HL-60 (cell line): ENCODE data around the gene C1orf167.

Source experiments
- DNase-seq, 2 experiments: peaks; one replicate each; pipeline ENCODE4 v3.0.0-alpha.2; 2010 to 2020; ENCODE audit warnings: low read depth in 1 of 2, low spot score in 1 of 2
- H3K27ac ChIP-seq: fragments of 250-450 bp; sonication (Bioruptor Pico); replicated peaks from 2 replicates; pipeline ENCODE4 v1.5.1; 2020; ENCODE audit warnings: mild to moderate bottlenecking, moderate library complexity
- H3K27me3 ChIP-seq: fragments of 250-450 bp; sonication (Bioruptor Pico); 2 replicates; pipeline ENCODE4 v1.5.1; 2021; ENCODE audit warnings: mild to moderate bottlenecking, moderate library complexity; ENCODE audit not compliant: insufficient read depth, poor library complexity, severe bottlenecking
- H3K4me3 ChIP-seq: replicated peaks from 2 replicates; pipeline ENCODE4 v1.5.1; 2011; ENCODE audit warnings: mild to moderate bottlenecking, control low read depth, low read length; ENCODE audit not compliant: insufficient read depth
- GABPA ChIP-seq: IDR thresholded peaks from 2 replicates; pipeline ENCODE4 v1.6.1; 2012; ENCODE audit warnings: low read depth
- POLR2AphosphoS5 ChIP-seq: IDR thresholded peaks from 2 replicates; pipeline ENCODE4 v1.6.1; 2012; ENCODE audit warnings: low read depth
- SPI1 ChIP-seq: IDR thresholded peaks from 2 replicates; pipeline ENCODE4 v1.6.1; 2012; ENCODE audit warnings: low read depth, mild to moderate bottlenecking, borderline replicate concordance
- TF ChIP-seq, protein P1 (sequence below): IDR thresholded peaks from one replicate; pipeline ENCODE4 v1.5.1; 2011; ENCODE audit warnings: low read length, control low read depth, inconsistent platforms; ENCODE audit not compliant: insufficient read depth
- TF ChIP-seq, protein P2 (sequence below): IDR thresholded peaks from 2 replicates; pipeline ENCODE4 v1.6.1; 2012; ENCODE audit warnings: low read depth; ENCODE audit not compliant: insufficient replicate concordance

Gene C1orf167

GRCh38 chr1:11823366-11824137 is 61.6 kb downstream of the C1orf167 start:
- H3K27ac ChIP-seq, result no peak overlapping the region
- TF ChIP-seq SPI1 (no peak), POLR2AphosphoS5 (no peak), GABPA (no peak)
- TF ChIP-seq, protein P1, sequence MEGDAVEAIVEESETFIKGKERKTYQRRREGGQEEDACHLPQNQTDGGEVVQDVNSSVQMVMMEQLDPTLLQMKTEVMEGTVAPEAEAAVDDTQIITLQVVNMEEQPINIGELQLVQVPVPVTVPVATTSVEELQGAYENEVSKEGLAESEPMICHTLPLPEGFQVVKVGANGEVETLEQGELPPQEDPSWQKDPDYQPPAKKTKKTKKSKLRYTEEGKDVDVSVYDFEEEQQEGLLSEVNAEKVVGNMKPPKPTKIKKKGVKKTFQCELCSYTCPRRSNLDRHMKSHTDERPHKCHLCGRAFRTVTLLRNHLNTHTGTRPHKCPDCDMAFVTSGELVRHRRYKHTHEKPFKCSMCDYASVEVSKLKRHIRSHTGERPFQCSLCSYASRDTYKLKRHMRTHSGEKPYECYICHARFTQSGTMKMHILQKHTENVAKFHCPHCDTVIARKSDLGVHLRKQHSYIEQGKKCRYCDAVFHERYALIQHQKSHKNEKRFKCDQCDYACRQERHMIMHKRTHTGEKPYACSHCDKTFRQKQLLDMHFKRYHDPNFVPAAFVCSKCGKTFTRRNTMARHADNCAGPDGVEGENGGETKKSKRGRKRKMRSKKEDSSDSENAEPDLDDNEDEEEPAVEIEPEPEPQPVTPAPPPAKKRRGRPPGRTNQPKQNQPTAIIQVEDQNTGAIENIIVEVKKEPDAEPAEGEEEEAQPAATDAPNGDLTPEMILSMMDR, result no peak
- TF ChIP-seq, protein P2, sequence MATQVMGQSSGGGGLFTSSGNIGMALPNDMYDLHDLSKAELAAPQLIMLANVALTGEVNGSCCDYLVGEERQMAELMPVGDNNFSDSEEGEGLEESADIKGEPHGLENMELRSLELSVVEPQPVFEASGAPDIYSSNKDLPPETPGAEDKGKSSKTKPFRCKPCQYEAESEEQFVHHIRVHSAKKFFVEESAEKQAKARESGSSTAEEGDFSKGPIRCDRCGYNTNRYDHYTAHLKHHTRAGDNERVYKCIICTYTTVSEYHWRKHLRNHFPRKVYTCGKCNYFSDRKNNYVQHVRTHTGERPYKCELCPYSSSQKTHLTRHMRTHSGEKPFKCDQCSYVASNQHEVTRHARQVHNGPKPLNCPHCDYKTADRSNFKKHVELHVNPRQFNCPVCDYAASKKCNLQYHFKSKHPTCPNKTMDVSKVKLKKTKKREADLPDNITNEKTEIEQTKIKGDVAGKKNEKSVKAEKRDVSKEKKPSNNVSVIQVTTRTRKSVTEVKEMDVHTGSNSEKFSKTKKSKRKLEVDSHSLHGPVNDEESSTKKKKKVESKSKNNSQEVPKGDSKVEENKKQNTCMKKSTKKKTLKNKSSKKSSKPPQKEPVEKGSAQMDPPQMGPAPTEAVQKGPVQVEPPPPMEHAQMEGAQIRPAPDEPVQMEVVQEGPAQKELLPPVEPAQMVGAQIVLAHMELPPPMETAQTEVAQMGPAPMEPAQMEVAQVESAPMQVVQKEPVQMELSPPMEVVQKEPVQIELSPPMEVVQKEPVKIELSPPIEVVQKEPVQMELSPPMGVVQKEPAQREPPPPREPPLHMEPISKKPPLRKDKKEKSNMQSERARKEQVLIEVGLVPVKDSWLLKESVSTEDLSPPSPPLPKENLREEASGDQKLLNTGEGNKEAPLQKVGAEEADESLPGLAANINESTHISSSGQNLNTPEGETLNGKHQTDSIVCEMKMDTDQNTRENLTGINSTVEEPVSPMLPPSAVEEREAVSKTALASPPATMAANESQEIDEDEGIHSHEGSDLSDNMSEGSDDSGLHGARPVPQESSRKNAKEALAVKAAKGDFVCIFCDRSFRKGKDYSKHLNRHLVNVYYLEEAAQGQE, result no peak
- DNase-seq, result no peak
- H3K4me3 ChIP-seq, result no peak overlapping the region
- H3K27me3 ChIP-seq, result no peaks in the 10 kb centered on the region

DNA sequence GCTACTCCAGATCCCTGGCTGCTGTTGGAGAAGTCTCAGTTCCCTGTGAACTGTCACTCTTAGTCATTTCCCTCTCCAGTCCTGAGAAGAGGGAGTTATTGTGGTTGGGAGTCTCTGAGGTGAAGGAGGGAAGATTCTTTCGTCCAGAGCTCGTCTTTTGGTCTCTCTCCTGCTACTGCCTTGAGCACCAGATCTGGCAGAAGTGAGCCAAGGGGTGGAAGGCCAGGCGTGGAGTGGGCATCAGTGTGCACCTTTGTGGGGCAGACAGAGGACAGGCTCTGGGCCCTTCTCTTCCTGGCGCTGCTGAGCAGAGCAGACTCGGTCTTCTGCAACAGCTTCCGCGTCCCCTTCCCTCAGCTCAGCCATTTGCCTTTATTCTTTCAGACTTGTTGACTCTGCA is 63.1 kb downstream of the C1orf167 start:
- no peak for TF ChIP-seq SPI1
- TF ChIP-seq, protein P1, result no peak
- TF ChIP-seq GABPA, result no peak
- TF ChIP-seq, protein P2, result no peak
- TF ChIP-seq POLR2AphosphoS5, result no peak
- Histone ChIP-seq H3K27ac (no peak overlapping the region), H3K4me3 (no peak overlapping the region), H3K27me3 (no peaks in the 10 kb centered on the region)
- DNase-seq, result no peak

DNA sequence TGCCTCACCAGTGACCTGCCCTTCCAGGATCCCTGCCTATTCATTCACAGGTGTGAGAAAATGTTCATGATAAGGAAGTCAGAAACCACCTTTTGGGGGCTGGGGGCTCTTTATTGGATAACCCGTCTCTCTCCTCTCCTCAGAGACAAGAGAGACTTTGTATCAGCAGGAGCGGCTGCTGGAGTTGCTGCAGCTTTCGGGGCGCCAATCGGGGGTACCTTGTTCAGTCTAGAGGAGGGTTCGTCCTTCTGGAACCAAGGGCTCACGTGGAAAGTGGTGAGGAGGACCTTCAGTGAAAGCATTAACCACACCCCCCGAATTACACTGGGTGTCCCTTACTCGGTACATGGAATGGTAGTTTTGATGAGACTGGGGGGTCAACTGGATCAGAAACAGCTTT is 65.0 kb downstream of the C1orf167 start:
- Histone ChIP-seq H3K27me3 (no peaks in the 10 kb centered on the region), H3K27ac (no peak overlapping the region), H3K4me3 (no peak overlapping the region)
- TF ChIP-seq POLR2AphosphoS5, result no peak
- TF ChIP-seq, protein P1, result no peak
- TF ChIP-seq, protein P2, result no peak
- no peak for DNase-seq
